CD4-positive, alpha-beta memory T cell (primary cell): ENCODE results near the gene CDK15. TPM values are rescaled to one million over a fixed set of nuclear protein-coding genes. Genes with fewer than 3 reads are reported as not detected.
A peak's percentile ranks its signal among the peaks of the same experiment; 100 is the strongest.

ENCODE experiments used
- CTCF ChIA-PET: fragments of 350-600 bp; sonication (Branson Sonifier 250); formaldehyde crosslinking; loops from one replicate; lab custom pipeline; 2021; ENCODE audit warnings: inconsistent platforms; ENCODE audit not compliant: partially characterized antibody; lab: Charles Lee
- POLR2A ChIA-PET: fragments of 350-600 bp; sonication (Branson Sonifier 250); formaldehyde crosslinking; loops from one replicate; lab custom pipeline; 2021; ENCODE audit not compliant: partially characterized antibody; lab: Charles Lee
- DNase-seq, 5 donors: peaks; one replicate each; pipeline versions ENCODE4 v3.0.0 to v3.0.0-alpha.2; 2020 to 2022; ENCODE audit warnings: mixed read lengths in 1 of 5
- H3K27ac ChIP-seq: one replicate; pipeline ENCODE4 v1.7.0; 2013; ENCODE audit warnings: low read depth, low read length
- H3K27me3 ChIP-seq: 2 replicates; pipeline ENCODE4 v1.7.0; 2013; ENCODE audit warnings: mild to moderate bottlenecking, low read length, moderate library complexity; ENCODE audit not compliant: insufficient read depth
- H3K36me3 ChIP-seq: 2 replicates; pipeline ENCODE4 v1.7.0; 2013; ENCODE audit warnings: mild to moderate bottlenecking, low read length, moderate library complexity; ENCODE audit not compliant: insufficient read depth
- H3K4me1 ChIP-seq: 2 replicates; pipeline ENCODE4 v1.7.0; 2013; ENCODE audit warnings: mild to moderate bottlenecking, low read length, moderate library complexity; ENCODE audit not compliant: insufficient read depth
- H3K4me3 ChIP-seq, 2 donors: one replicate each; pipeline ENCODE4 v1.7.0; 2013; ENCODE audit warnings: low read length in 2 of 2, mild to moderate bottlenecking in 1 of 2
- H3K9me3 ChIP-seq, 2 donors: one replicate each; pipeline ENCODE4 v1.7.0; 2013; ENCODE audit warnings: low read length in 2 of 2, control low read depth in 1 of 2; ENCODE audit not compliant: control insufficient read depth in 1 of 2
- H3K27ac Mint-ChIP-seq, 7 donors: one replicate each; pipeline ENCODE4 v1.8.0; 2020 to 2021; ENCODE audit warnings: mixed read lengths in 7 of 7, mild to moderate bottlenecking in 6 of 7, inconsistent platforms in 3 of 7, moderate library complexity in 3 of 7
- H3K27me3 Mint-ChIP-seq, 2 donors: one replicate each; pipeline ENCODE4 v1.8.0; 2020 to 2021; ENCODE audit warnings: mixed read lengths in 2 of 2
- H3K36me3 Mint-ChIP-seq, 2 donors: one replicate each; pipeline ENCODE4 v1.8.0; 2020 to 2021; ENCODE audit warnings: mixed read lengths in 2 of 2, inconsistent platforms in 1 of 2, mild to moderate bottlenecking in 1 of 2
- H3K4me1 Mint-ChIP-seq, 4 donors: one replicate each; pipeline ENCODE4 v1.8.0; 2020 to 2021; ENCODE audit warnings: mixed read lengths in 4 of 4, mild to moderate bottlenecking in 1 of 4
- H3K4me3 Mint-ChIP-seq, 8 donors: one replicate each; pipeline ENCODE4 v1.8.0; 2020 to 2021; ENCODE audit warnings: mixed read lengths in 8 of 8, mild to moderate bottlenecking in 7 of 8, moderate library complexity in 6 of 8, inconsistent platforms in 3 of 8
- H3K9me3 Mint-ChIP-seq, 8 donors: one replicate each; pipeline ENCODE4 v1.8.0; 2020 to 2021; ENCODE audit warnings: mixed read lengths in 8 of 8, mild to moderate bottlenecking in 5 of 8, inconsistent platforms in 3 of 8, moderate library complexity in 1 of 8
- intact Hi-C: fragments of 100-400 bp; cut with micrococcal nuclease; formaldehyde crosslinking; loops from one replicate; pipeline ENCODE4 v1.15.1; 2023
- polyA plus RNA-seq, 2 donors: library from polyadenylated mRNA; unstranded; fragments of 300-500 nt; fragmentation: Illumina TruSeq; gene quantifications; one replicate each; pipeline ENCODE4 v1.2.3, GENCODE V29; 2021
- total RNA-seq, 2 experiments: library from RNA; stranded (reverse); gene quantifications; one replicate each; pipeline ENCODE4 v1.2.3, GENCODE V29; 2021

The CDK15 gene
- total and polyA plus RNA-seq, 4 experiments from 2014 or later, result not detected

- DNase-seq, result no peak
- H3K27ac Mint-ChIP-seq, result no peak overlapping the region
- CTCF ChIA-PET, result no interaction called here
- no peaks in the 10 kb centered on the region for H3K36me3 Mint-ChIP-seq
- H3K4me3 ChIP-seq, result no peak overlapping the region
- no peak overlapping the region for H3K4me3 Mint-ChIP-seq
- H3K27me3 ChIP-seq, result no peaks in the 10 kb centered on the region
- H3K36me3 ChIP-seq, result no peaks in the 10 kb centered on the region
- H3K27ac ChIP-seq, result no peak overlapping the region
- H3K4me1 Mint-ChIP-seq, result peaks cover 5 to 9% (median 8%) of the 10 kb centered on the region in 4 donors
- POLR2A ChIA-PET, result no interaction called here
- no peaks in the 10 kb centered on the region for H3K9me3 ChIP-seq
- H3K9me3 Mint-ChIP-seq, result no peaks in the 10 kb centered on the region
- peaks cover 10 to 18% of the 10 kb centered on the region in 2 donors for H3K27me3 Mint-ChIP-seq
- intact Hi-C loops, result no loop called here
- H3K4me1 ChIP-seq, result peaks cover 10% of the 10 kb centered on the region
These were observed 100.6 kb downstream of the CDK15 start for GRCh38 chr2:201906777-201907562.

GRCh38 chr2:201907563-201907881 is 101.2 kb downstream of the CDK15 start:
- Mint-ChIP-seq H3K4me1 (peaks cover 5 to 9% (median 8%) of the 10 kb centered on the region in 4 donors), H3K27ac (no peak overlapping the region), H3K9me3 (no peaks in the 10 kb centered on the region), H3K36me3 (no peaks in the 10 kb centered on the region), H3K27me3 (peaks cover 8 to 16% of the 10 kb centered on the region in 2 donors), H3K4me3 (no peak overlapping the region)
- Histone ChIP-seq H3K9me3 (no peaks in the 10 kb centered on the region), H3K4me3 (no peak overlapping the region), H3K27me3 (no peaks in the 10 kb centered on the region), H3K4me1 (peaks cover 10% of the 10 kb centered on the region), H3K36me3 (no peaks in the 10 kb centered on the region), H3K27ac (no peak overlapping the region)
- DNase-seq, result no peak
- POLR2A ChIA-PET, result no interaction called here
- CTCF ChIA-PET, result no interaction called here
- intact Hi-C loops, result no loop called here

GRCh38 chr2:201908901-201909300 is 102.6 kb downstream of the CDK15 start:
- no peaks in the 10 kb centered on the region for H3K36me3 ChIP-seq
- no peak overlapping the region for H3K27ac Mint-ChIP-seq
- peaks cover 10% of the 10 kb centered on the region for H3K4me1 ChIP-seq
- no peaks in the 10 kb centered on the region for H3K9me3 ChIP-seq
- H3K27me3 Mint-ChIP-seq, result peaks cover 8 to 16% of the 10 kb centered on the region in 2 donors
- DNase-seq, result no peak
- CTCF ChIA-PET, result no interaction called here
- H3K4me3 ChIP-seq, result no peak overlapping the region
- no peaks in the 10 kb centered on the region for H3K36me3 Mint-ChIP-seq
- POLR2A ChIA-PET, result no interaction called here
- H3K27ac ChIP-seq, result no peak overlapping the region
- H3K4me3 Mint-ChIP-seq, result no peak overlapping the region
- H3K9me3 Mint-ChIP-seq, result no peaks in the 10 kb centered on the region
- no peaks in the 10 kb centered on the region for H3K27me3 ChIP-seq
- peaks cover 5 to 9% (median 8%) of the 10 kb centered on the region in 4 donors for H3K4me1 Mint-ChIP-seq
- intact Hi-C loops, result no loop called here

GRCh38 chr2:201909348-201909747 is 103.0 kb downstream of the CDK15 start:
- Mint-ChIP-seq H3K4me3 (no peak overlapping the region), H3K9me3 (no peaks in the 10 kb centered on the region), H3K36me3 (no peaks in the 10 kb centered on the region), H3K27me3 (peaks cover 6 to 15% of the 10 kb centered on the region in 2 donors), H3K4me1 (peaks cover 5 to 9% (median 8%) of the 10 kb centered on the region in 4 donors), H3K27ac (no peak overlapping the region)
- H3K9me3 ChIP-seq, result no peaks in the 10 kb centered on the region
- DNase-seq, result no peak
- POLR2A ChIA-PET, result no interaction called here
- CTCF ChIA-PET, result no interaction called here
- intact Hi-C loops, result no loop called here
- H3K4me3 ChIP-seq, result peak overlapping the region in 1 of 2 donors; percentile 8
- no peak overlapping the region for H3K27ac ChIP-seq
- H3K4me1 ChIP-seq, result peaks cover 10% of the 10 kb centered on the region
- H3K27me3 ChIP-seq, result no peaks in the 10 kb centered on the region
- H3K36me3 ChIP-seq, result no peaks in the 10 kb centered on the region

- CTCF ChIA-PET, result no interaction called here
- peak overlapping the region in 1 of 2 donors; percentile 8 for H3K4me3 ChIP-seq
- peaks cover 4 to 10% of the 10 kb centered on the region in 2 donors for H3K27me3 Mint-ChIP-seq
- H3K9me3 Mint-ChIP-seq, result no peaks in the 10 kb centered on the region
- H3K4me1 Mint-ChIP-seq, result peaks cover 5 to 9% (median 8%) of the 10 kb centered on the region in 4 donors
- no peaks in the 10 kb centered on the region for H3K9me3 ChIP-seq
- H3K36me3 Mint-ChIP-seq, result no peaks in the 10 kb centered on the region
- H3K27me3 ChIP-seq, result no peaks in the 10 kb centered on the region
- H3K27ac ChIP-seq, result no peak overlapping the region
- POLR2A ChIA-PET, result no interaction called here
- H3K27ac Mint-ChIP-seq, result peak overlapping the region in 3 of 7 donors; percentile 68 to 78 (median 74)
- intact Hi-C loops, result no loop called here
- H3K4me3 Mint-ChIP-seq, result peak overlapping the region in 7 of 8 donors; percentile 42 to 72 (median 64)
- no peaks in the 10 kb centered on the region for H3K36me3 ChIP-seq
- DNase-seq, result no peak
- H3K4me1 ChIP-seq, result peaks cover 10% of the 10 kb centered on the region
These were observed 103.6 kb downstream of the CDK15 start for GRCh38 chr2:201909961-201910361.

GRCh38 chr2:201911372-201911771 is 105.0 kb downstream of the CDK15 start:
- H3K4me3 ChIP-seq, result no peak overlapping the region
- Mint-ChIP-seq H3K4me3 (no peak overlapping the region), H3K36me3 (no peaks in the 10 kb centered on the region), H3K4me1 (peaks cover 5 to 9% (median 8%) of the 10 kb centered on the region in 4 donors), H3K27ac (no peak overlapping the region), H3K27me3 (peaks cover 0 to 7% of the 10 kb centered on the region in 2 donors), H3K9me3 (no peaks in the 10 kb centered on the region)
- intact Hi-C loops, result no loop called here
- POLR2A ChIA-PET, result no interaction called here
- no peak overlapping the region for H3K27ac ChIP-seq
- CTCF ChIA-PET, result no interaction called here
- H3K27me3 ChIP-seq, result no peaks in the 10 kb centered on the region
- H3K4me1 ChIP-seq, result peaks cover 10% of the 10 kb centered on the region
- H3K9me3 ChIP-seq, result no peaks in the 10 kb centered on the region
- no peak for DNase-seq
- no peaks in the 10 kb centered on the region for H3K36me3 ChIP-seq

GRCh38 chr2:201913201-201913600 is 106.9 kb downstream of the CDK15 start:
- Mint-ChIP-seq H3K27me3 (no peaks in the 10 kb centered on the region), H3K27ac (no peak overlapping the region), H3K9me3 (no peaks in the 10 kb centered on the region), H3K4me1 (peaks cover 5 to 9% (median 8%) of the 10 kb centered on the region in 4 donors), H3K36me3 (no peaks in the 10 kb centered on the region), H3K4me3 (no peak overlapping the region)
- ChIA-PET POLR2A (no interaction called here), CTCF (no interaction called here)
- DNase-seq, result no peak
- Histone ChIP-seq H3K27me3 (no peaks in the 10 kb centered on the region), H3K4me3 (no peak overlapping the region), H3K27ac (no peak overlapping the region), H3K4me1 (peaks cover 10% of the 10 kb centered on the region), H3K9me3 (no peaks in the 10 kb centered on the region), H3K36me3 (no peaks in the 10 kb centered on the region)
- intact Hi-C loops, result no loop called here
